H1 (cell line): ENCODE data around the gene GNL3L. TPM values are rescaled to one million over a fixed set of nuclear protein-coding genes. Genes with fewer than 3 reads are reported as not detected.

Experiments used
- CTCF ChIA-PET: fragments of 300-600 bp; sonication (Branson Sonifier 250); formaldehyde crosslinking; loops from one replicate; lab custom pipeline; 2021; ENCODE audit not compliant: partially characterized antibody; lab: Charles Lee
- POLR2A ChIA-PET: fragments of 300-600 bp; sonication (Branson Sonifier 250); formaldehyde crosslinking; loops from one replicate; lab custom pipeline; 2021; ENCODE audit warnings: inconsistent platforms; ENCODE audit not compliant: partially characterized antibody; lab: Charles Lee
- DNase-seq, 2 experiments: peaks; one replicate each; pipeline versions ENCODE4 v3.0.0 to v3.0.0-alpha.2; 2010 to 2022; ENCODE audit warnings: low spot score in 2 of 2, low read depth in 1 of 2, mixed read lengths in 1 of 2
- FAIRE-seq: peaks from 2 replicates; lab custom pipeline; 2011; peaks lifted over from hg19 to GRCh38; lab: Jason Lieb, UNC
- H2AFZ ChIP-seq: 2 replicates; pipeline ENCODE4 v1.8.1; 2012; ENCODE audit warnings: low read length, inconsistent platforms
- H2AK5ac ChIP-seq: 2 replicates; pipeline ENCODE4 v1.6.1; 2013; ENCODE audit warnings: low read depth, low read length
- H2BK120ac ChIP-seq: replicated peaks from 2 replicates; pipeline ENCODE3; 2013; ENCODE audit warnings: low read depth, low read length, inconsistent platforms
- H2BK12ac ChIP-seq: 2 replicates; pipeline ENCODE4 v1.6.1; 2013; ENCODE audit warnings: low read depth, low read length
- H2BK15ac ChIP-seq: 2 replicates; pipeline ENCODE4 v1.6.1; 2013; ENCODE audit warnings: low read length
- H2BK20ac ChIP-seq: 2 replicates; pipeline ENCODE4 v1.6.1; 2013; ENCODE audit warnings: low read length
- H2BK5ac ChIP-seq: 2 replicates; pipeline ENCODE4 v1.6.1; 2013; ENCODE audit warnings: low read depth, low read length
- H3K14ac ChIP-seq: 2 replicates; pipeline ENCODE4 v1.6.1; 2013; ENCODE audit warnings: inconsistent platforms; ENCODE audit not compliant: insufficient read length
- H3K18ac ChIP-seq: 2 replicates; pipeline ENCODE4 v1.6.1; 2013; ENCODE audit warnings: low read length; ENCODE audit errors: extremely low read depth
- H3K23ac ChIP-seq: 2 replicates; pipeline ENCODE4 v1.6.1; 2013; ENCODE audit warnings: inconsistent platforms; ENCODE audit not compliant: insufficient read length
- H3K23me2 ChIP-seq: 2 replicates; pipeline ENCODE4 v1.6.1; 2013; ENCODE audit warnings: low read depth, low read length
- H3K27ac ChIP-seq: 2 replicates; pipeline ENCODE4 v1.6.1; 2011; ENCODE audit warnings: low read depth, low read length, inconsistent platforms
- H3K27me3 ChIP-seq, 4 experiments: replicated peaks in 1 of 4; 1 replicate in 1 of 4; 2 replicates in 3 of 4; pipeline versions ENCODE4 v1.6.1 to v1.8.1; 2011 to 2013; ENCODE audit warnings: low read length in 3 of 4, mild to moderate bottlenecking in 3 of 4, inconsistent platforms in 2 of 4, mixed read lengths in 2 of 4, moderate library complexity in 1 of 4; ENCODE audit not compliant: control insufficient read depth in 3 of 4, insufficient read depth in 3 of 4; ENCODE audit errors: extremely low read depth in 1 of 4
- H3K36me3 ChIP-seq, 4 experiments: 2 replicates each; pipeline versions ENCODE4 v1.6.1 to v1.8.1; 2011 to 2013; ENCODE audit warnings: mild to moderate bottlenecking in 4 of 4, low read length in 3 of 4, moderate library complexity in 2 of 4, control low read depth in 1 of 4, inconsistent platforms in 1 of 4; ENCODE audit not compliant: insufficient read depth in 4 of 4, control insufficient read depth in 2 of 4
- H3K4ac ChIP-seq: replicated peaks from 2 replicates; pipeline ENCODE3; 2013; ENCODE audit warnings: low read length, low read depth, mixed read lengths, inconsistent platforms; ENCODE audit not compliant: insufficient read length
- H3K4me1 ChIP-seq, 4 experiments: replicated peaks in 1 of 4; 1 replicate in 1 of 4; 2 replicates in 3 of 4; pipeline versions ENCODE4 v1.6.1 to v1.8.1; 2011 to 2013; ENCODE audit warnings: low read length in 3 of 4, inconsistent platforms in 2 of 4, mixed read lengths in 1 of 4; ENCODE audit not compliant: insufficient read depth in 4 of 4, control insufficient read depth in 3 of 4
- H3K4me2 ChIP-seq, 2 experiments: 2 replicates each; pipeline versions ENCODE4 v1.6.1 to v1.8.1; 2011 to 2013; ENCODE audit warnings: low read depth in 2 of 2, low read length in 2 of 2, control low read depth in 1 of 2, inconsistent platforms in 1 of 2, mild to moderate bottlenecking in 1 of 2; ENCODE audit not compliant: insufficient read depth in 1 of 2
- H3K4me3 ChIP-seq, 4 experiments: fragments of 200-600, 300-600 bp in 1 of 4; sonication (generic), shearing (Covaris generic), sonication (Bioruptor Twin) in 1 of 4; 2 replicates each; pipeline versions ENCODE4 v1.5.1 to v1.8.1; 2011 to 2016; ENCODE audit warnings: low read length in 4 of 4, low read depth in 3 of 4, control low read depth in 2 of 4, inconsistent platforms in 2 of 4, mild to moderate bottlenecking in 2 of 4, mixed read lengths in 1 of 4, moderate library complexity in 1 of 4; ENCODE audit not compliant: insufficient read depth in 2 of 4; ENCODE audit errors: extremely low read depth in 1 of 4
- H3K56ac ChIP-seq: replicated peaks from 2 replicates; pipeline ENCODE3; 2013; ENCODE audit warnings: low read depth, mild to moderate bottlenecking, mixed read lengths, low read length, inconsistent platforms; ENCODE audit not compliant: insufficient read length
- H3K79me1 ChIP-seq: 2 replicates; pipeline ENCODE4 v1.6.1; 2013; ENCODE audit warnings: low read depth, low read length, control low read depth
- H3K79me2 ChIP-seq, 2 experiments: 2 replicates each; pipeline versions ENCODE4 v1.6.1 to v1.8.1; 2012 to 2013; ENCODE audit warnings: low read length in 2 of 2, mild to moderate bottlenecking in 2 of 2, inconsistent platforms in 1 of 2; ENCODE audit not compliant: insufficient read depth in 2 of 2, control insufficient read depth in 1 of 2
- H3K9ac ChIP-seq, 4 experiments: replicated peaks in 1 of 4; 1 replicate in 1 of 4; 2 replicates in 3 of 4; pipeline versions ENCODE4 v1.6.1 to v1.8.1; 2011 to 2013; ENCODE audit warnings: low read depth in 3 of 4, low read length in 3 of 4, control low read depth in 2 of 4, mild to moderate bottlenecking in 2 of 4, moderate library complexity in 2 of 4, inconsistent platforms in 1 of 4; ENCODE audit errors: extremely low read depth in 1 of 4
- H3K9me3 ChIP-seq, 2 experiments: 2 replicates each; pipeline versions ENCODE4 v1.6.1 to v1.8.1; 2012 to 2013; ENCODE audit warnings: mild to moderate bottlenecking in 2 of 2, moderate library complexity in 2 of 2, control low read depth in 1 of 2, inconsistent platforms in 1 of 2, low read depth in 1 of 2, low read length in 1 of 2, mixed read lengths in 1 of 2; ENCODE audit not compliant: insufficient read depth in 2 of 2
- H4K20me1 ChIP-seq, 2 experiments: replicated peaks in 1 of 2; 2 replicates each; pipeline versions ENCODE3 to v1.8.1; 2011 to 2013; ENCODE audit warnings: inconsistent platforms in 2 of 2, low read length in 2 of 2, mild to moderate bottlenecking in 1 of 2; ENCODE audit not compliant: insufficient read depth in 2 of 2, control insufficient read depth in 1 of 2
- H4K5ac ChIP-seq: 2 replicates; pipeline ENCODE4 v1.6.1; 2013; ENCODE audit warnings: low read length, low read depth, mixed read lengths, inconsistent platforms; ENCODE audit not compliant: insufficient read length
- H4K8ac ChIP-seq: 2 replicates; pipeline ENCODE4 v1.8.0; 2013; ENCODE audit warnings: mild to moderate bottlenecking, moderate library complexity, low read length, inconsistent platforms; ENCODE audit not compliant: insufficient read depth; ENCODE audit errors: extremely low read depth
- H4K91ac ChIP-seq: replicated peaks from 2 replicates; pipeline ENCODE3; 2013; ENCODE audit warnings: low read length, mixed read lengths, inconsistent platforms; ENCODE audit not compliant: insufficient read length
- CBX5 ChIP-seq: fragments of 300-800, 300-1000 bp; sonication (generic); IDR thresholded peaks from 2 replicates; pipeline ENCODE4 v1.7.1; 2016; ENCODE audit warnings: antibody characterized with exemption, low read length, low read depth
- CBX8 ChIP-seq: fragments of 300-800, 300-1000 bp; sonication (generic); IDR thresholded peaks from 2 replicates; pipeline ENCODE4 v1.7.1; 2016; ENCODE audit warnings: low read depth, low read length, borderline replicate concordance
- CHD2 ChIP-seq: IDR thresholded peaks from 2 replicates; pipeline ENCODE4 v1.6.1; 2012; ENCODE audit warnings: low read length, improper control_type of control experiment
- CREB1 ChIP-seq: IDR thresholded peaks from 2 replicates; pipeline ENCODE4 v1.6.1; 2012; ENCODE audit warnings: inconsistent platforms
- KDM1A ChIP-seq: fragments of 200-600, 300-600 bp; sonication (generic); IDR thresholded peaks from 2 replicates; pipeline ENCODE4 v1.7.1; 2016; ENCODE audit warnings: mild to moderate bottlenecking, low read length, borderline replicate concordance
- NRF1 ChIP-seq: IDR thresholded peaks from 2 replicates; pipeline ENCODE4 v1.6.1; 2011; ENCODE audit warnings: mild to moderate bottlenecking, low read depth, low read length, improper control_type of control experiment
- POLR2A ChIP-seq, 2 experiments: IDR thresholded peaks; 1 replicate in 1 of 2; 2 replicates in 1 of 2; pipeline ENCODE4 v1.6.1; 2011; ENCODE audit warnings: low read depth in 2 of 2, low read length in 2 of 2, mild to moderate bottlenecking in 2 of 2; ENCODE audit errors: control extremely low read depth in 1 of 2
- RBBP5 ChIP-seq: IDR thresholded peaks from 2 replicates; pipeline ENCODE4 v1.7.1; 2012; ENCODE audit warnings: low read depth, mild to moderate bottlenecking, inconsistent platforms, low read length, moderate library complexity, borderline replicate concordance
- SIX5 ChIP-seq: IDR thresholded peaks from 2 replicates; pipeline ENCODE4 v1.6.1; 2011; ENCODE audit warnings: mild to moderate bottlenecking, low read depth, low read length
- SP2 ChIP-seq: IDR thresholded peaks from 2 replicates; pipeline ENCODE4 v1.6.1; 2012; ENCODE audit warnings: mild to moderate bottlenecking, low read length, inconsistent platforms
- TEAD4 ChIP-seq: IDR thresholded peaks from 2 replicates; pipeline ENCODE4 v1.6.1; 2012; ENCODE audit warnings: low read depth, low read length, inconsistent platforms, mixed read lengths
- YY1 ChIP-seq: IDR thresholded peaks from 2 replicates; pipeline ENCODE4 v1.6.1; 2011; ENCODE audit warnings: low read depth, mild to moderate bottlenecking, low read length
- WGBS, 2 experiments: shearing (Covaris generic) in 1 of 2; methylation state at CpG; one replicate each; pipeline versions ENCODE4 v1.1.6 to v1.1.7; 2013 to 2015; ENCODE audit warnings: low lambda C conversion rate in 2 of 2, mixed read lengths in 2 of 2, inconsistent platforms in 1 of 2, low coverage in 1 of 2, missing lambda C conversion rate in 1 of 2; ENCODE audit not compliant: insufficient replicate concordance in 2 of 2, insufficient coverage in 1 of 2, insufficient read length in 1 of 2; ENCODE audit errors: extremely low coverage in 1 of 2, missing lambda C conversion rate in 1 of 2; 5-methylcytosine and 5-hydroxymethylcytosine counted together
- polyA plus RNA-seq, 7 experiments: library from polyadenylated mRNA; depleted of rRNA in 3 of 7; stranded (reverse) in 5 of 7; unstranded in 2 of 7; fragments of >200 nt in 5 of 7; fragments of 200-250 nt in 2 of 7; gene quantifications; 1 replicate in 5 of 7; 2 replicates in 1 of 7; 4 replicates in 1 of 7; pipeline versions ENCODE4 v1.2.1 to v1.2.3, GENCODE V29; 2011 to 2013; ENCODE audit warnings: missing spikeins in 2 of 7, mixed read lengths in 2 of 7
- total RNA-seq: library from RNA; stranded (reverse); fragmentation: NEBNext Ultra II Directional; extraction: Animal tissue kit (Norgen Biotek cat#: 25700); gene quantifications from 2 replicates; pipeline ENCODE4 v1.2.1, GENCODE V29; 2021
- TF ChIP-seq, protein P1 (sequence below), 3 experiments: IDR thresholded peaks; 1 replicate in 2 of 3; 2 replicates in 1 of 3; pipeline versions ENCODE4 v1.5.1 to v1.6.1; 2011; ENCODE audit warnings: low read length in 3 of 3, mild to moderate bottlenecking in 3 of 3, inconsistent platforms in 2 of 3, low read depth in 1 of 3, moderate library complexity in 1 of 3; ENCODE audit not compliant: insufficient read depth in 1 of 3; ENCODE audit errors: control extremely low read depth in 1 of 3

Gene GNL3L
- total and polyA plus RNA-seq, 2 of the 8 experiments (the other 6 are each of a cell fraction or from before 2014, with no cell fraction given): 19.1 to 71.2 TPM

DNA sequence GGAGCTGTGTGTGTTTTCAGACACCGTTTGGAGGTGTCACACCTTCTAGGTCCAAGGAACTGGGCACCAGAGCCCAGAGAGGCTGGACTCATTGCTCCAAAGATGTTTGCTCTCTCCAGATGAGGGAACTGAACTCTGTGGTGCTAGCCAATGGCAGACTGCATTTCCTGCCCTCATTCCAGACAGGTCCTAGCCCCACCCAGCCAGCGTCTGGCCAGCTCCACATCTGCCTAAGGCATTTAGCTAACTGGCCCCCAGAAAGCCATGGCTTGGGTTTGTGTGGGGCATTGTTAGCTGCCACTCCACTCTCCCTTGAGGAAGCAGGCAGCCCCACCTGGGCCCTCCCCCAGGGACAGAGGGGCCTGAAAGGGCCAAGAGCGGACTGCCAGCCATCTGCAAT is 45.4 kb upstream of the GNL3L start:
- H3K9ac ChIP-seq: no peak overlapping the region
- H3K23ac ChIP-seq: no peak overlapping the region
- POLR2A ChIA-PET: interaction anchor here (1.0 to 1.8 kb wide), 5 partner anchors 9 to 52 kb away, joined by 3 to 6 read pairs (median 4); partner anchors contain the start of gene GNL3L
- no peaks in the 10 kb centered on the region; the same call in 1 of the 2 replicates for H3K23me2 ChIP-seq
- no peak overlapping the region for H2BK12ac ChIP-seq
- CTCF ChIA-PET: interaction anchor here (1.0 kb wide), 1 partner anchor 61 kb away, joined by 3 read pairs; no protein-coding TSS in a partner anchor
- H3K4me1 ChIP-seq: peaks cover 9 to 36% (median 17%) of the 10 kb centered on the region in 4 experiments
- no peaks in the 10 kb centered on the region for H3K36me3 ChIP-seq
- no peak overlapping the region for H4K91ac ChIP-seq
- H3K79me2 ChIP-seq: peaks cover 0 to 38% of the 10 kb centered on the region in 2 experiments; a peak in 2 of 4 replicates
- DNase-seq (no peak), FAIRE-seq (no peak)
- 30% methylated on average over 1 of the region's 3 CpGs; no CpG with 5 or more reads in 1 of the 2 experiments for WGBS, 2 experiments
- H4K20me1 ChIP-seq: no peaks in the 10 kb centered on the region
- no peak overlapping the region for H3K14ac ChIP-seq
- H3K4me2 ChIP-seq: no peak overlapping the region; a peak in 1 of 4 replicates
- no peak overlapping the region for H2BK5ac ChIP-seq
- H2BK120ac ChIP-seq: no peak overlapping the region
- no peaks in the 10 kb centered on the region for H3K79me1 ChIP-seq
- H3K4me3 ChIP-seq: no peak overlapping the region
- H2BK20ac ChIP-seq: no peak overlapping the region
- no peak overlapping the region for H4K5ac ChIP-seq
- H3K27ac ChIP-seq: no peak overlapping the region
- no peak overlapping the region for H3K4ac ChIP-seq
- H2AK5ac ChIP-seq: no peak overlapping the region
- no peak overlapping the region for H3K56ac ChIP-seq
- no peaks in the 10 kb centered on the region for H3K9me3 ChIP-seq
- no peak overlapping the region for H4K8ac ChIP-seq
- H3K27me3 ChIP-seq: no peaks in the 10 kb centered on the region
- no peak overlapping the region for H2AFZ ChIP-seq
- H2BK15ac ChIP-seq: no peak overlapping the region
- H3K18ac ChIP-seq: no peak overlapping the region
- no peak for TF ChIP-seq KDM1A
- no peak for TF ChIP-seq RBBP5
- TF ChIP-seq POLR2A (IDR thresholded peaks at IDR 0.05; ENCODE audit: control extremely low read depth in 1 of 2, low read depth in 2 of 2, low read length in 2 of 2): no peak
- no peak for TF ChIP-seq CHD2
- TF ChIP-seq CREB1: no peak
- no peak for TF ChIP-seq SIX5
- TF ChIP-seq, protein P1, sequence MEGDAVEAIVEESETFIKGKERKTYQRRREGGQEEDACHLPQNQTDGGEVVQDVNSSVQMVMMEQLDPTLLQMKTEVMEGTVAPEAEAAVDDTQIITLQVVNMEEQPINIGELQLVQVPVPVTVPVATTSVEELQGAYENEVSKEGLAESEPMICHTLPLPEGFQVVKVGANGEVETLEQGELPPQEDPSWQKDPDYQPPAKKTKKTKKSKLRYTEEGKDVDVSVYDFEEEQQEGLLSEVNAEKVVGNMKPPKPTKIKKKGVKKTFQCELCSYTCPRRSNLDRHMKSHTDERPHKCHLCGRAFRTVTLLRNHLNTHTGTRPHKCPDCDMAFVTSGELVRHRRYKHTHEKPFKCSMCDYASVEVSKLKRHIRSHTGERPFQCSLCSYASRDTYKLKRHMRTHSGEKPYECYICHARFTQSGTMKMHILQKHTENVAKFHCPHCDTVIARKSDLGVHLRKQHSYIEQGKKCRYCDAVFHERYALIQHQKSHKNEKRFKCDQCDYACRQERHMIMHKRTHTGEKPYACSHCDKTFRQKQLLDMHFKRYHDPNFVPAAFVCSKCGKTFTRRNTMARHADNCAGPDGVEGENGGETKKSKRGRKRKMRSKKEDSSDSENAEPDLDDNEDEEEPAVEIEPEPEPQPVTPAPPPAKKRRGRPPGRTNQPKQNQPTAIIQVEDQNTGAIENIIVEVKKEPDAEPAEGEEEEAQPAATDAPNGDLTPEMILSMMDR (IDR thresholded peaks at IDR 0.05; ENCODE audit: control extremely low read depth in 1 of 3, insufficient read depth in 1 of 3, low read depth in 1 of 3, low read length in 3 of 3): no peak
- no peak for TF ChIP-seq YY1
- no peak for TF ChIP-seq NRF1
- no peak for TF ChIP-seq SP2
- TF ChIP-seq TEAD4: no peak
- no peak for TF ChIP-seq CBX5
- TF ChIP-seq CBX8: no peak
